Measurements from ENCODE around the gene PCDHGA1.
A peak's percentile ranks its signal among the peaks of the same experiment; 100 is the strongest.

The PCDHGA1 gene

DNA sequence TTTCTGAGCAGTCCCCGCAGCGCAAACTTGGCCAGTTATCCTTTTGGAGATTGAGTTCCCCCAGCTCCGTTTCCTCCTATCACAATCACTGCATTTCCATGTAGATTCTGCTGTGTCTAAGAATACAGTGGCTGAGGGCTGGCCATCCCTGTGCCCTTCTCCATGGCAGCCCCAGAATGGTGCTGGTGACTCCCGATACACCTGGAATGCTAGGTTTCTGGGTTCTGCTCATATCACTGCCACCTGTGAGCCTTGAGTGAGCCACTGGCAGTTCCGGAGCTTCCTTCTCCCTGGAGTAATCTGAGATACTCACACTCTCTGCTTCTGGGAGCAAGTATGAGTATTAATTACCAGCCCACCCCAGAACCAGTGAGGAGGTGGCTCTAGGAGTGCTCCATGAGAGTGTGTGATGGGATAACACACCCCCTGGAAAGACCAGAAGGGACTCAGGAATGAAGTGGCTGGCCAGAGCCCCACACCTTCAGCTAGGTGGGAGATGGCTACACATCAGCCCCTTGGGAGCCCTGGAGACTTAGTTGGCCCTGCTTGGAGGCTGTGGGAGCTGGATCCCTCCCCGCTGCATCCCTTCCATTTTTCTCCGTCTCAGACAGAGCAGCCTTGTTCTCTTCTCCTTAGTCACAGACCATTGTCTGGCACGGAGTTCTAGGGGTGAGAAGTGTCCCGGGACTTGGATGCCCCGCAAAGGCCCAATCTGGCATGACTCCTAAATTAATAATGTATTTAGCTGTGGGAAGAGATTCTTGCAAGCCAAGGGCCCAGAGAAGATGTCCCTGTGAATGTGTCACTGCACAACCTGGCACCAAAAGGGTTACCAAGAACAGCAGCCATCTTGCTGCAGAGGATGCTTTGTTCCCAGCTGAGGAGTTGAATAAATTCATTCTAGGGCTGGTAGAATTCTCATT, 163.4 kb downstream of the PCDHGA1 start:
- DNase-seq = no peak

DNA sequence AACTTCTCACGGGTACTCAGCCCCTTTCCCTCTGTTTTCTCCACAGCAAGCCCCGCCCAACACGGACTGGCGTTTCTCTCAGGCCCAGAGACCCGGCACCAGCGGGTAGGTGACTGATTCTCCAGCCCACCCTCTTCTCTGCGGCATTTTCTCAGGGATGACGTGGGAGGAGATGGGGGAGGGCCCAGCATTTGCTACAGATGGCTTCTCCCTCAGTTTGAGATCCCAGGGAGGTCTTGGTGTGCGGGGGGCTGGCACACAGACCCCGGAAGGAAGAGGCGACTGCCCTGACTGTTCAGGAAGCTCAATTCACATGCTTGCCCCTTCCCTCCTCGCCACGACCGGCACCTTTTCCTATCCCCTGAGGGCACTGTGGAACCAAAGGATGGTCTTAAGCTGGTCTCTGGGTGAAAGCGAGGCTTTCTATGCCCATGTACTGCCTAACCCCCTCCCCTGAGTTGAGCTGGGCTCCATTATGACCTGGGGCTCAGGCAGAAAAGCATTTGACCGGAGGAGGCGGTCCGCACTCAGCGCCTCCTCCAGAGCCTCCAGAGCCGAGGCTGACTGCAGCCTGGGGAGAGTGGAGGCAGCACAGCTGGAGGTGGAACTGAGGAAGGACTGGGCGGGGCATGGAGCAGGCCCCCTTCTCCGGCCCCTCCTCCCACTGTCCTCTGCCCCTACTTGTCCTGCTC, 164.6 kb downstream of the PCDHGA1 start:
- no peak for DNase-seq

DNA sequence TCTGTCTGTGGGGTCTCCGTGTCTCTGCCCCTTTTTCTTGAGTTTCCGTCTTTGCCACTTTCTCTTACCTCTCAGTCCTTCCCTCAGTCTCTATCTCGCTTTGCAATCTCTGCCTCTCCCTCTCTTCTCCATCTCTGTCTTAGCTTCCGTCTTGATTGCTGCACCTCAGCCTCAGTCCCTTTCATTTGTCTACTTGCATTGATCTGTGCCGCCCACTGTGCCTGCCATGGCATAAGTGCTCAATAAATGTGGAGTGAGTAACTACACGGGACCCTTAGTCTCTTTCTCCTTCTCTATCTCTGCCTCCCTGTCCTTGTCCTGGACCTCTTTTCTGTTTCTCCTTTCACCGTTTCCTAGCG, 165.1 kb downstream of the PCDHGA1 start:
- DNase-seq = no peak

DNA sequence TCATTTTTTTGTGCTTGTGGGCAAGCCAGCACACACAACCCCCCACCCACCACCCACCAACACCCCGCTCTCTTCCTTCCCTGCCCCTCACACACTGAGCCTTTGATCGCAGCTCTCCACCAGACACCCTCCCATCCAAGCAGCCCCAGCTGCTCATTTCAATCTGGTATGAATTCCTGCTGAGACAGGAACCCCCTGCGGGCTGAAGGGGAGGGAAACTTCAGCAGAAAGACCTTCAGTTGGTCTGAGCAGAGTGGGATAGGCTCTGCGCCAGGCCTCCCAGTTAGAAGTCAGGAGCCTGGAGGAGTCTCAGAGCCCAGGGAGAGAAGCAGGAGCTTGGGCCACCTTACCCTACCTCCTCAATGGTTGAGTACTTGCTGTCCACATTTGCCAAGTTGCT, 165.7 kb downstream of the PCDHGA1 start:
- peak; percentile 43 for DNase-seq

DNA sequence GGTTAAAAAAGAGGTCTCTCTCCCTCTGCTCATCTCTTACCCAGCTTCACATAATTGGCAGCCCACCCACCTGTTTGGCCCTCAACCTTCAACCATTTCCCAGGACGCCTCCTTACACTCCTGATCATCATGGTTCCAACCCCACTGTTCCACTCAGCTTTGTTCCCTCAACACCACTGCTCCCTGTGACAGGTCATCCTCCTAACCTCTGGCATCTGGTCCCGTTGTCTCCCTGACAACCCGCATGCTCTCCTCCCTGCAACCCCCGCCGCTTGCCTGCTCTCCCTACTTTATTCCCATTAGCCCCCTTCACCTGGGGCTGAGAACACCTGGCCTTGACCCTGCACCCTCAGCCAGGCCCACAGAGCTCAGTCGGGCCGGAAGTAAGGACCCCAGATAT, 171.4 kb downstream of the PCDHGA1 start:
- no peak for DNase-seq

DNA sequence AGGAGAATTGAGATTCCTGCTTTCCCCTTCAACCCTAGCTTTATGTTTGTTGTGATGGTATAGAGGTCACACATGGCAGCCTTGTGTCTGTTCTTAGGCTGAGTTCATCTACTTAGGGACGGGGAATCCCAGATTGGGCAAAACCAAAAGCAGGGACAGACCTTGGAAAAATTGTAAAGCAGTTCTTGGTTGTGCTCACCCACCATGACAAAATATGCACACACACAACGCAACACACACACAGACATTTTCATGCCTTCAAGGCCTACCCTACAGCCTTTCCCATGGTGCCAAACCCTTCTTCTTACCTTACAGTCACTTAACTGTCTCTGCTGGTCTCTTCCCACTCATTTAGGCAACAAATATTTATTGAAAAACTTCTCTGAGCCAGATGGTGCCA, 173.4 kb downstream of the PCDHGA1 start:
- DNase-seq = no peak

DNA sequence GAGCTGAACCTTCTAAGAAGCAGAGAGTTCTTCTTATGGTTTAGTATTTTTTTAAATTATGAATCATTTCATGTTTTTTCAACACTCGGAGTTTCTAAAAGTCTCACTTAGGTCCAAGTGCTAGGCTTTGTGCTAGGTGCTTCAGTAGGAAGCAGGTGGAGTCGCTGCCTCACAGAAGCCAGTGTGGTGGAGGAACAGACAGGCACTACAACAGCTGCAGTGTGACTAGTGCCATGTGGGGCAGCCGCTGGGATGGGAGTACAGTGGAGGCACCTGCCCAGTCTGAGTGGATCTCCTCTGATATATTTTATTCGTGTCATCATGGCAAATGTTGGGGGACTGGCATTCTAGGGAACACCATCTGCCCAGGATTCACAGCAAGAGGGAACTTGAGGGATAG, 173.9 kb downstream of the PCDHGA1 start:
- DNase-seq = no peak

DNA sequence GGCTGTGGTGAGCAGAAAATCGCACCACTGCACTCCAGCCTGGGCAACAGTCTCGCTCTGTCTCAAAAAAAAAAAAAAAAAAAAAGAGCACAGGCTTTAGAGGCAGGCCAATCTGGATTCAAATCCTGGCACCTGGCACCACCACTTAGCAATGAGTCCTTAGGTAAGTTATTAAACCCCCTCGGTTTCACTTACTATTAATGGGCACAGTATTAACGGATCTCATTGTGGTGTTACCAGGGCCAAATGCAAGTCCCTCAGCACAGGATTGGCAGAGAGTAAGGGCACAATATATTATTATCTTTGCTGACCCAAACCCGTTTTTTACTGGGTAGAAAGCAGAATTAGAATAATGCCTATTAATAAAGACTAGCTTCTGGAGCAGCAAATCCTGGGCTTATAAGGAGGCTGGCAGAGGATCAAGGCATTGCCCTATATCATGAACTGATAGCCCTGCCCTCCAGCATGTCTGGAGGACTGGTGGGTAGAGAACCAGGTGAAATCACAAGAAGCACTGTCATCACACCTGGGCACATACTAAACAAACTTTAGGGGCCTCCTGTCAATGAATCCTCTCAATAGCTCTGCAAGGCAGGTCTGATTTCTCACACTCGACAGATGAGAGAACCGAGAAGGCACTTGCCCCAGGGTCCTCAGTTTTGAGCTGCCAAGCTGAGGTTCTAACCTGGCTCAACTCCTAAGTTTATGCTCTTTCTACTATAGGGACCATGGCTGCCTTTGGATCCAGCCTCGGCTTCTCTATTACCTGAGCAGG, 176.3 kb downstream of the PCDHGA1 start:
- DNase-seq = no peak

DNA sequence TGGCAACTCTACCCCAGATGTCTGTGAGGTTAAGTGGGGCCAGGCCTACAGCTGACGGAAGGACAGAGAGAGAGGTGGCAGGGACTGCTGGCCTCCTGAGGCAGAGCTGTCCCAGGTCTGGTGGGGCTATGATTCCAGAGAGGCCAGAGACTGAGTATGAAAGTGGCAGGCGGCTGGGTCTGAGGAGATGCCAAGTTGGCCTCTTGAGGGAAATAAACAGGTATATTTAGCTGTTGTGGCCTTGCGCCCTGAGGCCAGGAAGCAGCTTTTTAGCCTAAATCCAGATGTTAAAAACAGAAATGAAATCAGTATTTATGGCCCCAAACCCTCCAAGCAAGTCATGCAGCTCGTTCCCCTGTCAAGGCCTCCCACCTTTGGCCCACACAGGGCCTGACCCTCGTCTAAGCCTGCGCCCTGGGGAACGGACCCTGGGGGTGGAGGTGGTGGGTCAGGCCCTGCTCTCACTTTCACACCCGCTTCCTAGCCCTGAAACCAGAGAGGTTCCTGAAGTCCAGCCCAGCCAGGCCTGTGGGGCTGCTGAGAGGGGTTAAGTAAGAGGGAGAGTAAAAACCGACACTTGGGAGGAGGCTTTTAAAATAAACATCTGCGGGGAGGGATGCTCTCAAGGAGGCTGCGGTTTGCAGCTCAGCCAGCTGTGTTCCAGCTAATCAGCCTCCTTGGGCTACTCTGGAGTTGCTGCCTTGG, 177.2 kb downstream of the PCDHGA1 start:
- no peak for DNase-seq

DNA sequence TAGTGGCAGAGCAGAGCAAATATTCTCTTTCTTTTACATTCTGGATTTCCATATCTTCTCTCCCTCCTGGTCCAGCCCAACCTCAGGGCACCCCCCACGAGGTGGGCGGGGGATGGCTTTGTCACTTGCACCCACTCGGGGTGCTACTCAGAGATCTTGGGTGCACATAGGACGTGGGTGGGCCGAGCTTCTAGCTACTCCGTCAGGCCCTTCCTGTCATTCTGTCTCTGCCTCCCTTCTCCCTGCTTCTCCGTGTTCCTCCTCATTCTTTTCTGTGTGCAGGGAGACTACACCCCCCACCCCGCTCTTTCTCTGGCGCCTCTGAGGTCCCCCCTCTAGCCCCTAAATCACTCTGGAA, 178.1 kb downstream of the PCDHGA1 start:
- DNase-seq = no peak

DNA sequence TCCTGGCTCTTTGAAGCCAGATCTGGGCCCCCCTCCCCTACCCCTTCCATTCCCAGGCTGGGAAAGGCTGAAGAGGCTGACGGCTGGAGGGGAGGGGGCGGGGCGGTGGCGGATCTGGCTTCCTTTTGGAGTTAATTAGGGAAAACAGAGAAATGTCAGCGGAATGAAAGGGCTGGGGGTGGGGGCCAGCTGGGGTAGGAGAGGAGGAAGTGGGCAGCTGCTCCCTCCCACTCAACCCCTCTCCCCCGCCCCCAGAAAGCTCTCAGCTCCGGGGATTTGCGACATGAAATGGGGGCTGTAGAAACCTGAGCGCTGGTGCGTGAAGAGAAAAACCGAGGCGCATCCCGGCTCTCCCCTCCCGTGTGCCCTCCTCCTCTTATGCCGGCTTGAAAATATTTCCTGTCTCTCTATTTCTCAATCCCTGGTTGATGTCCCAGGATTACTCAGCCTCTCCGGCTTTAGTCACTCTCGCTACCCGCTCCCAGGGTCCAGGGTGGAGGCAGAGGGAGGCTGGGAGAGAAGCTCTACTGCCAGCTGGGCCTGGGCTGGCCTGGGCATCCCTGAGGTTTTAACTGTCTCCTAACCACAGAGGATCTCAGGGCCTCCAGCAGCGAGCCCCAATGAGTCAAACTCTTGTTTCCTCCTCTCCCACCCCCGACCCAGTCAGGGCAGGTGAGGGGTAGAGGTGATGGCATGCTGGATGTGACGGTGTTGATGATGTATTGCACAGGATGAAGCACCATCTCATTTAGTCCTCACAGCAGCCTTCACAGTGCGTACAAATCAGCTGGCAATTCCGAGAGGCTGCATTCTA, 178.7 kb downstream of the PCDHGA1 start:
- no peak for DNase-seq

DNA sequence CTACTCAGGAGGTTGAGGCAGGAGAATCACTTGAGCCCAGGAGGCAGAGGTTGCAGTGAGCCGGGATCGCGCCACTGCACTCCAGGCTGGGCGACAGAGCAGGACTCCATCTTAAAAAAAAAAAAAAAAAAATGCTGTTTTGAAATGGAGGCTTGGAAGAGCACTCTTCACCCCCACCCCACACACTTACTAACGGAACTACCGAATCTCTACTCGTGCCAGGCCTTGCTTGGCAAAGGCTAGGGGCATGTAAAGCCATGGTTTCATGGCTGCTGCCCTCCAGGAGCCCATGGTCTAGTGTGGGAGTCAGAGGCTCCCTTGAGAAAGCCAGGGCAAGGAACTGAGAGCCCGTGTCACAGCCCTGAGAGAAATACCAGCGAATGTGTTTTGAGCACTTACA, 179.8 kb downstream of the PCDHGA1 start:
- DNase-seq = no peak

DNA sequence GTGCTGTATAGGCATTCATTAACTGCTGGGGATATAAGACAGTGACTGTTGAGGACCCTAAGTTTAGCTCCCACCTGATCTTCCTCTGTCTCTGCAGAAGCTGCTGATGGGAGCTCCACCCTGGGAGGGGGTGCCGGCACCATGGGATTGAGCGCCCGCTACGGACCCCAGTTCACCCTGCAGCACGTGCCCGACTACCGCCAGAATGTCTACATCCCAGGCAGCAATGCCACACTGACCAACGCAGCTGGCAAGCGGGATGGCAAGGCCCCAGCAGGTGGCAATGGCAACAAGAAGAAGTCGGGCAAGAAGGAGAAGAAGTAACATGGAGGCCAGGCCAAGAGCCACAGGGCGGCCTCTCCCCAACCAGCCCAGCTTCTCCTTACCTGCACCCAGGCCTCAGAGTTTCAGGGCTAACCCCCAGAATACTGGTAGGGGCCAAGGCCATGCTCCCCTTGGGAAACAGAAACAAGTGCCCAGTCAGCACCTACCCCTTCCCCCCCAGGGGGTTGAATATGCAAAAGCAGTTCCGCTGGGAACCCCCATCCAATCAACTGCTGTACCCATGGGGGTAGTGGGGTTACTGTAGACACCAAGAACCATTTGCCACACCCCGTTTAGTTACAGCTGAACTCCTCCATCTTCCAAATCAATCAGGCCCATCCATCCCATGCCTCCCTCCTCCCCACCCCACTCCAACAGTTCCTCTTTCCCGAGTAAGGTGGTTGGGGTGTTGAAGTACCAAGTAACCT, 180.7 kb downstream of the PCDHGA1 start:
- no peak for DNase-seq

DNA sequence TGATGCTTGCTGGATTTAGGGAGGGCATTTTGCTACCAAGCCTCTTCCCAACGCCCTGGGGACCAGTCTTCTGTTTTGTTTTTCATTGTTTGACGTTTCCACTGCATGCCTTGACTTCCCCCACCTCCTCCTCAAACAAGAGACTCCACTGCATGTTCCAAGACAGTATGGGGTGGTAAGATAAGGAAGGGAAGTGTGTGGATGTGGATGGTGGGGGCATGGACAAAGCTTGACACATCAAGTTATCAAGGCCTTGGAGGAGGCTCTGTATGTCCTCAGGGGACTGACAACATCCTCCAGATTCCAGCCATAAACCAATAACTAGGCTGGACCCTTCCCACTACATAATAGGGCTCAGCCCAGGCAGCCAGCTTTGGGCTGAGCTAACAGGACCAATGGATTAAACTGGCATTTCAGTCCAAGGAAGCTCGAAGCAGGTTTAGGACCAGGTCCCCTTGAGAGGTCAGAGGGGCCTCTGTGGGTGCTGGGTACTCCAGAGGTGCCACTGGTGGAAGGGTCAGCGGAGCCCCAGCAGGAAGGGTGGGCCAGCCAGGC, 181.5 kb downstream of the PCDHGA1 start:
- DNase-seq = no peak

DNA sequence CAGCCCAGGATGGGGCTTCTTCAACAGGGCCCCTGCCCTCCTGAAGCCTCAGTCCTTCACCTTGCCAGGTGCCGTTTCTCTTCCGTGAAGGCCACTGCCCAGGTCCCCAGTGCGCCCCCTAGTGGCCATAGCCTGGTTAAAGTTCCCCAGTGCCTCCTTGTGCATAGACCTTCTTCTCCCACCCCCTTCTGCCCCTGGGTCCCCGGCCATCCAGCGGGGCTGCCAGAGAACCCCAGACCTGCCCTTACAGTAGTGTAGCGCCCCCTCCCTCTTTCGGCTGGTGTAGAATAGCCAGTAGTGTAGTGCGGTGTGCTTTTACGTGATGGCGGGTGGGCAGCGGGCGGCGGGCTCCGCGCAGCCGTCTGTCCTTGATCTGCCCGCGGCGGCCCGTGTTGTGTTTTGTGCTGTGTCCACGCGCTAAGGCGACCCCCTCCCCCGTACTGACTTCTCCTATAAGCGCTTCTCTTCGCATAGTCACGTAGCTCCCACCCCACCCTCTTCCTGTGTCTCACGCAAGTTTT, 182.1 kb downstream of the PCDHGA1 start:
- DNase-seq = peak; percentile 79

DNA sequence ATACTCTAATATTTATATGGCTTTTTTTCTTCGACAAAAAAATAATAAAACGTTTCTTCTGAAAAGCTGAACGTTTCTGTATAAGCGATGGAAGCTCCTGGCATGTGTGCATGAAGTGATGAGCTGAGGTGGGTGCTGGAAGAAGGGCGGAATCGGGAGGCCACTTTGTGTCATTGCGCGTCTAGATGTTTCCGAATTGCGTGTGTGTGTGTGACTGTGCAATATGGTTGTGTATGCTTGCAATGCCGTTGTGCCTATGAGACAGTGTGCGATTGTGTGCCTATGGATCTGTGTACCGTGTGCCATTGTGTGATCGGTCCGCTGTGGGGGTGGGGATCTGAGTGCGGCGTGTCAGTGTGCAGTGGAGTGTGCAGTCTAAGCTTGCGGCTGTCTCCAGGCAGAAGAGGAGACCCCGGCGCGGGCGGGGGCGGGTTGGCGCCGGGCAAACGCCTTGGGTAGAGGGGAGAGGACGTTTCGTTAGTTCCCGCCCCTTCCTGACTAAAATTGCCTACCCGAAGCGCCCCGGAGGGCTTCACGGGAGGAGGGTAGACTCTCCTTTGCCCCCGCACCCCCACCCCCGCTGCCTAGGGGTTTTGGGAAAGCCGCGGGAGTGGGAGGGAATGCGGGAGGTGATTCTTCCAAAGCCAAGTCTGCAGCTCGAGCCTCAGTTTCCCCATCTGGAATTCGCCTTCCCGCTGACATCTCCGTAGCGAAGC, 182.8 kb downstream of the PCDHGA1 start:
- DNase-seq = peak; percentile 54

DNA sequence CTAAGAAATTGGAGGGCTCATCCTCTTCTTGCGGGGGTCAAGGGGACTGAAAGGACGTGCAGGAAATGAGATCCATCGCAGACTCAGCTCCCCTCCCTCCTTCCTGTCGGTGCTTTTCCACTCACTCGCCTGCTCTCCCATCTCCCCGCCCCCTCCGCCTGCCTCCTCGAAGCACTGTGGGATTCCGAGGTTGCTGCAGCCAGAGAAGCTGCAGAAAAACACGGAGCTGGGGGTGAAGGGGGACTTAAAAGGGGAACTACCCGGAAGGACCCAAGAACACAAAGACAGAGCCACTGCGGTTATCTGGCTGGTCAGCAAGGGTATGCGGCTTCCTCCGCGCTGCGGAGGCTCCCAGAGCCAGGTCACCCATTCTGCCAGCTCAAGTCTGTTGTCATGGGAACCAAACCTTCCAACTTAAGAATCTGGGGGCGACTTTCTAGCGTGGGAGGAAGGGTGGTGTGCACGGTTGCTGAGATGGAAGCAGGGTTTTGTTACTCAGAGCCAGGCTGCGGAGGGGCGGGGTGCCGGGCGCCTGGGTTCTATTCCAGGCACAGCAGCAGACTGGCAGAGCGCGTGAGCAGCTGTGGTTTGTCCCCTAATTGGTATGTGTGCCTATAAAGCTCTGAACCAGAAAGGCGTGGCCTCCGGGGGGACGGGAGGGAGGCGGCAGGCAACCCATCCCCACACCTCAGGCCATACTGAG, 183.5 kb downstream of the PCDHGA1 start:
- DNase-seq = peak; percentile 78

DNA sequence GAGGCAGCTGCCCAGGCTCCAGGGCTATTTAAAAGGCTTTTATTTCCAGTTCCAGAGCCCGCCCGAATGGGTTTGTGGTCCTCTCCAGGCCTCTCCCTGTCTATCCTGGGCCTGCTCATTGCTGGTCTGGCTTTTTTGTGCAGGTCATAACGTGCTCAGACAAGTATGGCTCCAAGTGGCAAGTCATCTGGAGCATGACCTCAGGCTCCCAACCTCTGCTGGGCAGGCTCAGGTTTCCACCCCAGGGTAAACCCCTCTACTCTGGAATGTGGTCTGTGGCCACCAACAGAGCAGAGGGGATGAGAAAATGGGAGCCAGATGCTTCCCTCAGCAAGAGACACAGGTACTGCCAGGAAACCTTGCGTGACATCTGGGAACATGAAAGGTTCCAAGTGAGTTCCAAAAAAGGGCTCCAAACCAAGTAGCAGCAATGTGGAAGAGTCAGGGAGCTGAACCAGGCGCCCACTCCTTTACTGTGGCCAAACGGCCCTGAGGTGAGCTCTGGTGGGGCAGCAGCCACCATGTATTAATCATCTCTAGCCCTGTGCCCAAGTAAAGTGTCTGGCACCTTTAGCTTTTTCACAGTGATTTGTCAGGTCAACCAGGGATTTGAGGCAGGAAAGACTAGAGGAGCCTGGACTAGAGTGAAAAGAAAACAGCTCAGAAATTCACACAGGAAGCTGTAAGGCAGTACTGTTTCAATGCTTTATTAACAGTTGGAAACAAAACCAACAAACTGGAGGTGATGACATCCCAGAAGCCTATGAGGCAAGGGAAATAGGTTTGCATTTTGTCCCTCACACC, 184.2 kb downstream of the PCDHGA1 start:
- DNase-seq = no peak

DNA sequence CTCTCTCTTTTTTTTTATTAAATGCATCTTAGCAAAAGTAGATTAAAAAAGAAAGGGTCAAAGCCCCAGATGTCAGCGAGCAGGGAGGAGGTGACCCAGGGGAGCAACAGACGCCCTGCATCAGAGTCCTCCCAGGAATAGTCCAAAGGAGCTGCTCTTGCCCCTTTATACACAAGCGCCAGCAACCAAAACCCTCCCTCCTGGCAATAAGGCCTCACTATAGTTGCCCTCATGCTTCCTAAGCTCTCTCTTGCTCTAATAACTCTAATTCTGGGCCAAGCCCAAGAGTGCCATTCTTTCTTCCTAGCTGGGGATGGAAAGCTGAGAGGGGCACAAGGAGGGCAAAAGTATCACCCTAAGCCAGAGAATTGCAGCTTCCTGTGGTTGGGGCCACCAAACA, 184.8 kb downstream of the PCDHGA1 start:
- DNase-seq = no peak

Measured in COR-L47 (cell line).